Osteocyte (in vitro differentiated cells): ENCODE data around the gene FAM3B. TPM values are rescaled to one million over a fixed set of nuclear protein-coding genes. Genes with fewer than 3 reads are reported as not detected.
A peak's percentile ranks its signal among the peaks of the same experiment; 100 is the strongest.

ENCODE experiments used
- DNase-seq: peaks from one replicate; pipeline ENCODE4 v3.0.0; 2021; ENCODE audit warnings: mixed read lengths; ENCODE audit not compliant: unreplicated experiment; ENCODE audit errors: extremely low spot score
- H3K27ac Mint-ChIP-seq: one replicate; pipeline ENCODE4 v1.8.0; 2021; ENCODE audit warnings: mild to moderate bottlenecking, mixed read lengths; ENCODE audit not compliant: unreplicated experiment
- H3K27me3 Mint-ChIP-seq: one replicate; pipeline ENCODE4 v1.8.0; 2021; ENCODE audit warnings: mixed read lengths; ENCODE audit not compliant: unreplicated experiment
- H3K36me3 Mint-ChIP-seq: one replicate; pipeline ENCODE4 v1.8.0; 2021; ENCODE audit warnings: mixed read lengths; ENCODE audit not compliant: unreplicated experiment
- H3K4me1 Mint-ChIP-seq: one replicate; pipeline ENCODE4 v1.8.0; 2021; ENCODE audit warnings: mixed read lengths; ENCODE audit not compliant: unreplicated experiment
- H3K4me3 Mint-ChIP-seq: one replicate; pipeline ENCODE4 v1.8.0; 2021; ENCODE audit warnings: mild to moderate bottlenecking, moderate library complexity, mixed read lengths; ENCODE audit not compliant: unreplicated experiment
- H3K9me3 Mint-ChIP-seq: one replicate; pipeline ENCODE4 v1.8.0; 2021; ENCODE audit warnings: mixed read lengths; ENCODE audit not compliant: unreplicated experiment
- total RNA-seq: library from RNA; stranded (reverse); gene quantifications from 2 replicates; pipeline ENCODE4 v1.2.1, GENCODE V29; 2021
- TF ChIP-seq, protein P1 (sequence below): fragments of 200-600 bp; sonication (generic); IDR thresholded peaks from 2 replicates; pipeline ENCODE4 v1.5.0; 2021; ENCODE audit warnings: antibody characterized with exemption, mild to moderate bottlenecking, moderate library complexity

Gene FAM3B
- total RNA-seq, 1 donor from 2014 or later = not detected

DNA sequence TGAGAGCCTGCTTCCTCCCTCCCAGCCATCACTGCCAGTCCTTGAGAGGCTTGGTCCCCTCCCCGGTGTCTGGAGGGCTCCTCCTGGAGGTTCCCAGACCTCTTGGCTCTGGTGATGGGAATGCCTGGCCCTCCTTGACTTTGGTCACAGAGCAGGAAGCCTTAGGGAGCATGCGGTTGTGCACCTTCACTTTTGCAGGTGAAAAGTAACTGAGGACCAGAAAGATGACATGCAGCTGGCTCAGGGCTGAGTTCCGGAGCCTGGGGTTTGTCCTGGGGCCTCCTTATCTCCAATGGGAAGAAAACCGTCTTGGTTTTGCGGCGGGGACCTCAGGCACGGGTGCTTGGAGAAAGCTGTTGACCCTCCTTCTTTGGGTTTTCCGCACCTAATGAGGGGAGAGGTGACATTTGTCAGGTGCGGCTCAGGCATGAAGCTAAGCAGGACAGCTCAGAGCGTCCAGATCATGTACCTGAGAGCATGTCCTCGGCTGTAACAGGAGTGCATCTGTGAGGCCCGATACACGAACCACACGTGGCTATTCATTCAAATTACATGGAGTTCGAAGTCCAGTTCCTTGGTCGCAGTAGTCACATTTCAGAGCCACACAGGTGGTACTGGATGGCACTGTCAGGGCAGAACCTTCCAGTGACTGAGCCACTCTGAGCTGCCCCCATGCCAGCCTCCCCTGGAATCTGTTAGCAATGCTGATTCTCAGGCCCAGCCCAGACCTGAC lies 44.6 kb downstream of the FAM3B start:
- no peak overlapping the region for H3K27ac Mint-ChIP-seq
- no peak overlapping the region for H3K4me3 Mint-ChIP-seq
- H3K4me1 Mint-ChIP-seq = no peaks in the 10 kb centered on the region
- peak; percentile 49 for DNase-seq
- no peaks in the 10 kb centered on the region for H3K36me3 Mint-ChIP-seq
- H3K9me3 Mint-ChIP-seq = no peaks in the 10 kb centered on the region
- TF ChIP-seq, protein P1, sequence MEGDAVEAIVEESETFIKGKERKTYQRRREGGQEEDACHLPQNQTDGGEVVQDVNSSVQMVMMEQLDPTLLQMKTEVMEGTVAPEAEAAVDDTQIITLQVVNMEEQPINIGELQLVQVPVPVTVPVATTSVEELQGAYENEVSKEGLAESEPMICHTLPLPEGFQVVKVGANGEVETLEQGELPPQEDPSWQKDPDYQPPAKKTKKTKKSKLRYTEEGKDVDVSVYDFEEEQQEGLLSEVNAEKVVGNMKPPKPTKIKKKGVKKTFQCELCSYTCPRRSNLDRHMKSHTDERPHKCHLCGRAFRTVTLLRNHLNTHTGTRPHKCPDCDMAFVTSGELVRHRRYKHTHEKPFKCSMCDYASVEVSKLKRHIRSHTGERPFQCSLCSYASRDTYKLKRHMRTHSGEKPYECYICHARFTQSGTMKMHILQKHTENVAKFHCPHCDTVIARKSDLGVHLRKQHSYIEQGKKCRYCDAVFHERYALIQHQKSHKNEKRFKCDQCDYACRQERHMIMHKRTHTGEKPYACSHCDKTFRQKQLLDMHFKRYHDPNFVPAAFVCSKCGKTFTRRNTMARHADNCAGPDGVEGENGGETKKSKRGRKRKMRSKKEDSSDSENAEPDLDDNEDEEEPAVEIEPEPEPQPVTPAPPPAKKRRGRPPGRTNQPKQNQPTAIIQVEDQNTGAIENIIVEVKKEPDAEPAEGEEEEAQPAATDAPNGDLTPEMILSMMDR = no peak
- H3K27me3 Mint-ChIP-seq = peaks cover 4% of the 10 kb centered on the region

DNA sequence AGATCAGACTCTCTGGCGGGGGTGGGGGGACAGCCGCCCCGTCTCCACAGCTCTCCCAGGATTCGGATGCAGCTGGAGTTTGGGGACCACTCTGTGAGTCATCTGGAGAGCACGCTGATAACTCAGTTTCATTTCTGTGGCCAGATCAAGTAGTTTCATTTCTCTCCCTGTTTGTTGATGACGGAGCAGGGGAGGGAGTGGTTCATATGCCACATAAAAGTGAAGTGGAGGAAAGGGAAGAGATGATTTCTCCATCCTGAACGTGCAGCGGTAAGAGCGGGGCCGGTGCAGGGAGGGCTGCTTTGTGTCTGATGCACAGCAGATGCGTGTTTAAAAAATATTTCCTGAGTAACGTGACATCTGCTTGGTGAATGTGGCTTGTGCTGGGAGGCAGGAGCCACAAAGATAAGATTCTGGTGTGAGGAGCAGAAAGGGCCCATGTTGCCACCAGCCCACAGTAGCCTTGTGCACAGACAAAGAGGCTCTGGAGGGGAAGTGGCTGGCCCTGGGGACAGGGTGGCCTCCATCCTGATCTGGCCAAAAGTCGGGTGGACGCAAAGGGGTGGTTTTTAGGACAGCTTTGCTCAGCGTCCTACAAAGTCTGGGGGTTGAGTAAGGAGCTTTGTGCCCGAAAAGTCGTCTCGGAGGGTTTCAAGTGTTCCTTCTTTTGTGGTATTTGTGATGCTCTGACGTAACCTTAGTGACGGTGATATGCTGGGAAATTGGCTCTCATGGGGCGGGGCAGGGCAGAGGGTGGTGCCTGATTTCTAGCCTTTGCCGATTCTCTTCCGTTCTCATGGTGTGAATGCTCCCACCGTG lies 45.4 kb downstream of the FAM3B start, which contains the start of gene MX2:
TSS of gene MX2 (plus strand) at position 242 of the 819 bp plus-strand sequence. CDS start 14,880 bp downstream, outside the sequence.
- TF ChIP-seq, protein P1 = no peak
- no peaks in the 10 kb centered on the region for H3K36me3 Mint-ChIP-seq

DNA sequence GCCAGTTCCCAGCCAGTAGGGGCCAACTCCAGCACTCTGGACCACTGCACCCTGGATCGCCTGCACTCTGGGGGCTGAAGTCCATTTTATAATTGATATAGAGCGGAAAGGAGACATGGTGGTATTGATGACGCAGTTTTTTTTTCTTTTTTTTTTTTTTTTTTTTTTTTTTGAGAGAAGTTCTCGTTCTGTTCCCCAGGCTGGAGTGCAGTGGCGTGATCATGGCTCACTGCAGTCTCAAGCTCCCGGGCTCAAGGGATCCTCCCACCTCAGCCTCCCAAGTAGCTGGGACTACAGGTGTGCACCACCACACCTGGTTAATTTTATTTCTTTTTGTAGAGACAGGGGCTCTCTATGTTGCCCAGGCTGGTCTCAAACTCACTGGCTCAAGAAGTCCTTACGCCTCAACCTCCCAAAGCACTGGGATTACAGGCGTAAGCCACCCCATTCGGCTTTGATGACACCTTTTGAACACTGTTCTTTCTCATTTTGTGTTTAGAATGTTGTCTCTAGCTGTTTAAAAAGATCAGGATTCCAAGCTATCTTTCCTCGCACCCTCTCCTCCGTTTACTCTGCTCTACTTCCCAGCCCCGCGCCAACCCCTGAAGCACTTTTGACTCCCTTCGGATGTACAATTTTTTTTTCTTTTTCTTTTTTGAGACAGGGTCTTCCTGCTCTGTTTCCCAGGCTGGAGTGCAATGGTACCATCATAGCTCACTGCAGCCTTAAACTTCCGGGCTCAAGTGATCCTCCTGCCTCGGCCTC lies 46.2 kb downstream of the FAM3B start:
- Mint-ChIP-seq H3K27ac (no peak overlapping the region), H3K36me3 (no peaks in the 10 kb centered on the region), H3K27me3 (peaks cover 10% of the 10 kb centered on the region), H3K4me3 (no peak overlapping the region), H3K4me1 (no peaks in the 10 kb centered on the region), H3K9me3 (no peaks in the 10 kb centered on the region)
- TF ChIP-seq, protein P1 = no peak
- no peak for DNase-seq

More for the DNA sequence above, 45.4 kb downstream of the FAM3B start, which contains the start of gene MX2:
- peaks cover 9% of the 10 kb centered on the region for H3K27me3 Mint-ChIP-seq
- no peak within 1 kb of the TSS for H3K27ac Mint-ChIP-seq
- H3K4me1 Mint-ChIP-seq = no peaks in the 10 kb centered on the region
- DNase-seq = peak; percentile 71
- H3K9me3 Mint-ChIP-seq = no peaks in the 10 kb centered on the region
- no peak within 1 kb of the TSS for H3K4me3 Mint-ChIP-seq

DNA sequence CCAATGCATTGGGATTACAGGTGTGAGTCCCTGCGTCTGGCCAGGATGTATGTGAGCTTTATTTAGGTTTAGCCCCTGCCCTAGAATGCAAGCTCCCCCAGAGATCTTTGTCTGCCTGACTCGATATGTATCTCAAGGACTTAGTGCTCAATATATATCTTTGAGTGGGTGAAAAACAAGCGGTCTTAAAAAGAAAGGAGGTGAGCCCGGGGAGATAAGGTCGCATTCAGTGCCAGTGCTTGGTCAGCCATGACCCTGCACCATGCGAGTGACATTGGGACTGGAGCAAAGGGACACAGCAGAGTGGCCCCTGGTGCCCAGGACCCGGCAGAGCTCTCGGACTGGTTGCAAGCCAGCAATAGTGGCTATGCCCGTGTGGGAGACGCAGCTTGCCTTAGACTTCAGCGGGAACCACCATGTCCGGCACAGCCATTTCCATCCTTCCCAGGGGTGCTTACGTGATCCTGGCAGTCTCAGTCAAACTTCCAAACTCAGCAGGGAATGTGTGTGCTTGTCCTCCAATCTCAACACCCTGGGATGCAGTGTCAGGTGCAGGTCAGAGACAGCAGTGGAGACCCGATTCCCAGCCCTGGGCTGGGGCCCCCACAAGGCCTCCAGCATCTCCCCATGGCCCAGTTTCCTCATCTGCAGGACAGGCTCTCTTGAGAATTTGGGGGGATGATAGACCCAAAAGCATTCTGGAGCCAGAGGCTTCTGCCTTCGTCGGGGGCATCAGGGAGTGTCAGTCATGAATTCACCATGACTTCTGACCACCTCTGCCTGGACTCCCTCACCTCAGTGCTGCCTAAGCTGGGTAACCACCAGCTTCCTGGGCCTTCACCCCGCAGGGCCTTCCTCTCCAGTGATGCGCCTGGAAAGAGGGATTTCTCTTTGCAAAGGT lies 47.0 kb downstream of the FAM3B start:
- Mint-ChIP-seq H3K4me1 (no peaks in the 10 kb centered on the region), H3K36me3 (no peaks in the 10 kb centered on the region), H3K27me3 (peaks cover 12% of the 10 kb centered on the region), H3K9me3 (no peaks in the 10 kb centered on the region), H3K4me3 (no peak overlapping the region), H3K27ac (no peak overlapping the region)
- TF ChIP-seq, protein P1 = no peak
- DNase-seq = peak; percentile 83
